Measurements from ENCODE around the gene OR56B1.

The OR56B1 gene

GRCh38 chr11:5726351-5726750, 9.9 kb upstream of the OR56B1 start:
- in situ Hi-C loops (cut with MboI; ENCODE audit: low pct_unique_long_range_greater_than_20kb, low sequenced_read_pairs, unreplicated experiment), result no loop called here
- no peak for DNase-seq (ENCODE audit: low spot score)
- TF ChIP-seq CTCF (IDR thresholded peaks at IDR 0.05; ENCODE audit: extremely low read depth, insufficient read depth, missing control alignments), result no peak

GRCh38 chr11:5727691-5728090, 8.6 kb upstream of the OR56B1 start:
- DNase-seq (ENCODE audit: low spot score), result no peak
- TF ChIP-seq CTCF (IDR thresholded peaks at IDR 0.05; ENCODE audit: extremely low read depth, insufficient read depth, missing control alignments), result no peak
- in situ Hi-C loops (cut with MboI; ENCODE audit: low pct_unique_long_range_greater_than_20kb, low sequenced_read_pairs, unreplicated experiment), result no loop called here

- DNase-seq (ENCODE audit: low spot score), result no peak
- in situ Hi-C loops (cut with MboI; ENCODE audit: low pct_unique_long_range_greater_than_20kb, low sequenced_read_pairs, unreplicated experiment), result no loop called here
- no peak for TF ChIP-seq CTCF (IDR thresholded peaks at IDR 0.05; ENCODE audit: extremely low read depth, insufficient read depth, missing control alignments)
These were observed 843 bp downstream of the OR56B1 start for GRCh38 chr11:5737091-5737490.

GRCh38 chr11:5737670-5738392, 1.6 kb downstream of the OR56B1 start:
- in situ Hi-C loops (cut with MboI; ENCODE audit: low pct_unique_long_range_greater_than_20kb, low sequenced_read_pairs, unreplicated experiment), result no loop called here
- TF ChIP-seq CTCF (IDR thresholded peaks at IDR 0.05; ENCODE audit: extremely low read depth, insufficient read depth, missing control alignments), result no peak
- no peak for DNase-seq (ENCODE audit: low spot score)

GRCh38 chr11:5738431-5738830, 2.2 kb downstream of the OR56B1 start:
- no peak for TF ChIP-seq CTCF (IDR thresholded peaks at IDR 0.05; ENCODE audit: extremely low read depth, insufficient read depth, missing control alignments)
- DNase-seq (ENCODE audit: low spot score), result no peak
- in situ Hi-C loops (cut with MboI; ENCODE audit: low pct_unique_long_range_greater_than_20kb, low sequenced_read_pairs, unreplicated experiment), result no loop called here

- in situ Hi-C loops (cut with MboI; ENCODE audit: low pct_unique_long_range_greater_than_20kb, low sequenced_read_pairs, unreplicated experiment), result no loop called here
- DNase-seq (ENCODE audit: low spot score), result no peak
- no peak for TF ChIP-seq CTCF (IDR thresholded peaks at IDR 0.05; ENCODE audit: extremely low read depth, insufficient read depth, missing control alignments)
These were observed 10.4 kb downstream of the OR56B1 start for GRCh38 chr11:5746614-5747013.

Measured in GM13977 (cell line).